Spleen (tissue), 7 donors: ENCODE results near the gene FAM131C.

Source experiments
- CTCF ChIP-seq, 11 experiments: fragments of 200-600 bp in 7 of 11; fragments of 450-650 bp in 4 of 11; sonication (generic) in 4 of 11; IDR thresholded peaks in 8 of 11; conservative IDR thresholded peaks in 3 of 11; 1 replicate in 7 of 11; 2 replicates in 4 of 11; pipeline versions ENCODE4 v1.4.0 to v1.8.0; 2016 to 2021; ENCODE audit warnings: antibody characterized with exemption in 11 of 11, inconsistent platforms in 4 of 11, mild to moderate bottlenecking in 1 of 11
- POLR2A ChIP-seq, 3 donors: fragments of 450-650 bp; IDR thresholded peaks; one replicate each; pipeline ENCODE4 v1.5.1; 2017; ENCODE audit warnings: antibody characterized with exemption in 3 of 3, mild to moderate bottlenecking in 1 of 3
- POLR2AphosphoS5 ChIP-seq, 3 donors: sonication (generic); formaldehyde crosslinking; IDR thresholded peaks; one replicate each; pipeline ENCODE4 v1.5.1; 2017; ENCODE audit warnings: antibody characterized with exemption in 3 of 3
- donor health status: DM: no; HTN: no; CAD: no; lungs with moderate emphysema.
- donor health status: DM: no; HTN: no; CAD: no.
- donor health status: DM: no; HTN: no; CAD: no.

- TF ChIP-seq CTCF (IDR thresholded peaks at IDR 0.05 in 8 of 11, conservative IDR thresholded peaks at IDR 0.05 in 3 of 11) (no peak), POLR2AphosphoS5 (IDR thresholded peaks at IDR 0.05) (no peak), POLR2A (IDR thresholded peaks at IDR 0.05) (no peak)
These were observed 15.5 kb upstream of the FAM131C start for GRCh38 chr1:16088996-16089395.
